GM19452 (cell line): Measurements from ENCODE around the gene CAMK2D.

Experiments used
- ATAC-seq: cut with Tn5 transposase; IDR thresholded peaks from one replicate; pipeline ENCODE4 v1.9.1; 2021; ENCODE audit not compliant: unreplicated experiment

The CAMK2D gene

GRCh38 chr4:113450295-113451080, 311.1 kb downstream of the CAMK2D start:
- ATAC-seq, result no peak

GRCh38 chr4:113449410-113449974, 312.0 kb downstream of the CAMK2D start:
- no peak for ATAC-seq

- ATAC-seq, result peak; percentile 60
Measured at GRCh38 chr4:113447769-113448168, 313.8 kb downstream of the CAMK2D start.

GRCh38 chr4:113447061-113447460, 314.5 kb downstream of the CAMK2D start:
- no peak for ATAC-seq

- no peak for ATAC-seq
Measured at GRCh38 chr4:113446019-113446418, 315.5 kb downstream of the CAMK2D start.

- ATAC-seq, result no peak
Measured at GRCh38 chr4:113445286-113445685, 316.3 kb downstream of the CAMK2D start.

- ATAC-seq, result no peak
Measured at GRCh38 chr4:113444386-113444785, 317.2 kb downstream of the CAMK2D start.

- ATAC-seq, result no peak
Measured at GRCh38 chr4:113442826-113443225, 318.7 kb downstream of the CAMK2D start.

GRCh38 chr4:113440371-113440770, 321.2 kb downstream of the CAMK2D start:
- ATAC-seq, result no peak

- no peak for ATAC-seq
Measured at GRCh38 chr4:113438596-113438995, 322.9 kb downstream of the CAMK2D start.

GRCh38 chr4:113437129-113437528, 324.4 kb downstream of the CAMK2D start:
- no peak for ATAC-seq

GRCh38 chr4:113436360-113436759, 325.2 kb downstream of the CAMK2D start:
- ATAC-seq, result no peak

GRCh38 chr4:113435893-113436292, 325.6 kb downstream of the CAMK2D start:
- ATAC-seq, result no peak

- ATAC-seq, result no peak
Measured at GRCh38 chr4:113434247-113434587, 327.3 kb downstream of the CAMK2D start.

- ATAC-seq, result no peak
Measured at GRCh38 chr4:113433536-113434246, 327.8 kb downstream of the CAMK2D start.

- ATAC-seq, result no peak
Measured at GRCh38 chr4:113433116-113433515, 328.4 kb downstream of the CAMK2D start.

- ATAC-seq, result no peak
Measured at GRCh38 chr4:113423631-113424030, 337.9 kb downstream of the CAMK2D start.

GRCh38 chr4:113420938-113421337, 340.6 kb downstream of the CAMK2D start:
- no peak for ATAC-seq

- ATAC-seq, result no peak
Measured at GRCh38 chr4:113419631-113420030, 341.9 kb downstream of the CAMK2D start.

GRCh38 chr4:113411496-113411938, 350.0 kb downstream of the CAMK2D start:
- no peak for ATAC-seq

GRCh38 chr4:113410686-113411085, 350.9 kb downstream of the CAMK2D start:
- no peak for ATAC-seq

- ATAC-seq, result no peak
Measured at GRCh38 chr4:113409181-113409580, 352.4 kb downstream of the CAMK2D start.
